HCT116 (cell line): ENCODE results near the gene GRID2.

Source experiments
- CTCF ChIP-seq, 3 experiments: fragments of 200-600 bp in 1 of 3; sonication (generic) in 1 of 3; IDR thresholded peaks in 2 of 3; conservative IDR thresholded peaks in 1 of 3; 2 replicates each; pipeline ENCODE4 v1.5.1; 2012 to 2017; ENCODE audit warnings: low read depth in 2 of 3, low read length in 2 of 3, antibody characterized with exemption in 1 of 3, borderline replicate concordance in 1 of 3, control low read depth in 1 of 3, mild to moderate bottlenecking in 1 of 3, mixed read lengths in 1 of 3, mixed run types in 1 of 3, moderate library complexity in 1 of 3; ENCODE audit not compliant: insufficient read depth in 1 of 3
- POLR2A ChIP-seq: IDR thresholded peaks from 2 replicates; pipeline ENCODE4 v1.7.0; 2011; ENCODE audit warnings: borderline replicate concordance; ENCODE audit not compliant: insufficient read depth, insufficient read length; ENCODE audit errors: extremely low read depth
- POLR2AphosphoS5 ChIP-seq: IDR thresholded peaks from 2 replicates; pipeline ENCODE4 v1.6.1; 2011; ENCODE audit warnings: mild to moderate bottlenecking, low read depth, low read length, moderate library complexity
- SRF ChIP-seq: IDR thresholded peaks from 2 replicates; pipeline ENCODE4 v1.6.1; 2012; ENCODE audit warnings: low read depth
- TCF7L2 ChIP-seq: IDR thresholded peaks from 2 replicates; pipeline ENCODE4 v1.7.0; 2011; ENCODE audit warnings: borderline replicate concordance, inconsistent platforms; ENCODE audit not compliant: insufficient read depth, insufficient read length; ENCODE audit errors: extremely low read depth
- YY1 ChIP-seq: IDR thresholded peaks from 2 replicates; pipeline ENCODE4 v1.6.1; 2011; ENCODE audit warnings: low read length, low read depth, moderate library complexity, mild to moderate bottlenecking; ENCODE audit not compliant: insufficient replicate concordance; ENCODE audit errors: extremely low read depth
- ZNF274 ChIP-seq: fragments of 200-500 bp; sonication (Bioruptor generic); IDR thresholded peaks from 2 replicates; pipeline ENCODE4 v1.6.1; 2014; ENCODE audit warnings: mild to moderate bottlenecking, low read depth, low read length, inconsistent platforms

DNA sequence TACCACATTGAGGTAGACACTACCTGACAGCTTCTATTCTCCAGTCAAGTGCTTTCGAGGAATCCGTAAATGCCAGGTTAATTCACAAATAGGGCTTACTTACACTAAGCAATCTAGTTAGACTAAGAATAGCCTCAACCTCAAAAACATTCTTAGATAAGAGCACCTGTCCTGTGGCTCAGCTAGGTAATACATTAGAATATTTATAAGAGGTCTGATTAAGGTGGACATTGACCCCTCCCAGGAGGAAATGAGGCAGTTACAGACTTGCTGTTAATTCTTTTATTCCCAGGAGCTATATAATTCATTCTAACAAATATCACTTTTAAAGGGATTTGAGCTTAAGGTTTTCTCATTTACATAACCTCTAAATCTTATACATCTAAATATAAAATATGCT, 758.1 kb downstream of the GRID2 start:
- TF ChIP-seq POLR2A (no peak), ZNF274 (no peak), CTCF (IDR thresholded peaks at IDR 0.05 in 2 of 3, conservative IDR thresholded peaks at IDR 0.05 in 1 of 3; ENCODE audit: borderline replicate concordance in 1 of 3, insufficient read depth in 1 of 3, low read depth in 2 of 3, low read length in 2 of 3) (no peak), YY1 (no peak), TCF7L2 (no peak), POLR2AphosphoS5 (no peak), SRF (no peak)
